ENCODE data around the gene C1orf159.

DNA sequence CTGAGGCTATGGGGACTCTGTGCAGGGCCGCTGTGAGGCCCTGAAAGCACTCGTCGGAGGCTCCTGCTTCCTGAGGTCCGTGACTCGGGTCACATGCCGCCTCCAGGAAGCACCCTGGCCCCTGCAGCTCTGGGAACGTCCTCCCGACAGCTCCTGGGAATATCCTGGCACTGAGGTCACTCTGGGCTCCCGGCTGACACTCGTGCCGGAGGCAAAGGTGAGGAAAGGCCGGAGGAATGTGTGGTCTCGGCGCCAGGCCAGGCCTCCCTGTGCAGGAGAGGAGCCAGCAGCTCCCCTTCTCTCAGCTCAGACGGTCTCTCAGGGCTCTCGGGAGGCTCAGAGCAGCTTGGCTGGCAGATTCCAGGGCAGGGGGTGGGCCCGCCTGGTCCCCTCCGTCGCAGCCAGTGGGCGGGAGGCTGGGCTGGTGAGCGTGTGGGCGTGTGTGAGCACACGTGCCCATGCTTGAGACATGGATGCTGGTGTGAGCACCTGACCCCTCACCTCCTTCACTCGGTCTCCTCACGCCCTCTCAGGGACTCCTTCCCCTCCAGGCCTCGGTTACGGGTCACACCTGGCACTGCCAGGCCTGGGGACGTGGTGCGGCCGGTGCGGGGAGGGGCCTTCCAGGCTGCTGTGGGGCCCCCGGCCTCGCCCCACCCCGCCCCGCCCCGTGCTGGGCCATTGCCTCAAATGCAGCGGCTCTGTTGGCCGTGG, 36.3 kb downstream of the C1orf159 start:
- TF ChIP-seq, protein P1, sequence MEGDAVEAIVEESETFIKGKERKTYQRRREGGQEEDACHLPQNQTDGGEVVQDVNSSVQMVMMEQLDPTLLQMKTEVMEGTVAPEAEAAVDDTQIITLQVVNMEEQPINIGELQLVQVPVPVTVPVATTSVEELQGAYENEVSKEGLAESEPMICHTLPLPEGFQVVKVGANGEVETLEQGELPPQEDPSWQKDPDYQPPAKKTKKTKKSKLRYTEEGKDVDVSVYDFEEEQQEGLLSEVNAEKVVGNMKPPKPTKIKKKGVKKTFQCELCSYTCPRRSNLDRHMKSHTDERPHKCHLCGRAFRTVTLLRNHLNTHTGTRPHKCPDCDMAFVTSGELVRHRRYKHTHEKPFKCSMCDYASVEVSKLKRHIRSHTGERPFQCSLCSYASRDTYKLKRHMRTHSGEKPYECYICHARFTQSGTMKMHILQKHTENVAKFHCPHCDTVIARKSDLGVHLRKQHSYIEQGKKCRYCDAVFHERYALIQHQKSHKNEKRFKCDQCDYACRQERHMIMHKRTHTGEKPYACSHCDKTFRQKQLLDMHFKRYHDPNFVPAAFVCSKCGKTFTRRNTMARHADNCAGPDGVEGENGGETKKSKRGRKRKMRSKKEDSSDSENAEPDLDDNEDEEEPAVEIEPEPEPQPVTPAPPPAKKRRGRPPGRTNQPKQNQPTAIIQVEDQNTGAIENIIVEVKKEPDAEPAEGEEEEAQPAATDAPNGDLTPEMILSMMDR (IDR thresholded peaks at IDR 0.05 in 4 of 5, conservative IDR thresholded peaks at IDR 0.05 in 1 of 5) = no peak
- no peak for TF ChIP-seq POLR2A (IDR thresholded peaks at IDR 0.05)

All from gastrocnemius medialis (tissue), 4 donors.